Measurements from ENCODE around the gene RASIP1. TPM values are rescaled to one million over a fixed set of nuclear protein-coding genes. Genes with fewer than 3 reads are reported as not detected.

RASIP1 gene
- total and polyA plus RNA-seq, 11 donors: 10.0 to 28.1 (median 15.3) TPM

DNA sequence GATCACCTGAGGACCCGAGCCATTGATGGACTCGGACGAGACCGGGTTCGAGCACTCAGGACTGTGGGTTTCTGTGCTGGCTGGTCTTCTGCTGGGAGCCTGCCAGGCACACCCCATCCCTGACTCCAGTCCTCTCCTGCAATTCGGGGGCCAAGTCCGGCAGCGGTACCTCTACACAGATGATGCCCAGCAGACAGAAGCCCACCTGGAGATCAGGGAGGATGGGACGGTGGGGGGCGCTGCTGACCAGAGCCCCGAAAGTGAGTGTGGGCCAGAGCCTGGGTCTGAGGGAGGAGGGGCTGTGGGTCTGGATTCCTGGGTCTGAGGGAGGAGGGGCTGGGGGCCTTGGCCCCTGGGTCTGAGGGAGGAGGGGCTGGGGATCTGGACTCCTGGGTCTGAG lies 15.8 kb upstream of the RASIP1 start:
- Histone ChIP-seq H3K9me3 (no peaks in the 10 kb centered on the region), H3K4me1 (peaks cover 0 to 33% (median 16%) of the 10 kb centered on the region in 12 donors), H3K27me3 (peaks cover 0 to 27% (median 6%) of the 10 kb centered on the region in 9 donors), H3K27ac (no peak overlapping the region), H3K36me3 (no peaks in the 10 kb centered on the region), H3K4me3 (no peak overlapping the region)
- 91 to 96% (median 94%) methylated on average over 7 to 11 of the region's 11 CpGs for WGBS, 4 donors
- intact Hi-C loops (cut with DNase I): no loop called here
- DNase-seq (no peak), ATAC-seq (no peak)
- no peak for TF ChIP-seq POLR2A (IDR thresholded peaks at IDR 0.05)
- TF ChIP-seq, protein P1, sequence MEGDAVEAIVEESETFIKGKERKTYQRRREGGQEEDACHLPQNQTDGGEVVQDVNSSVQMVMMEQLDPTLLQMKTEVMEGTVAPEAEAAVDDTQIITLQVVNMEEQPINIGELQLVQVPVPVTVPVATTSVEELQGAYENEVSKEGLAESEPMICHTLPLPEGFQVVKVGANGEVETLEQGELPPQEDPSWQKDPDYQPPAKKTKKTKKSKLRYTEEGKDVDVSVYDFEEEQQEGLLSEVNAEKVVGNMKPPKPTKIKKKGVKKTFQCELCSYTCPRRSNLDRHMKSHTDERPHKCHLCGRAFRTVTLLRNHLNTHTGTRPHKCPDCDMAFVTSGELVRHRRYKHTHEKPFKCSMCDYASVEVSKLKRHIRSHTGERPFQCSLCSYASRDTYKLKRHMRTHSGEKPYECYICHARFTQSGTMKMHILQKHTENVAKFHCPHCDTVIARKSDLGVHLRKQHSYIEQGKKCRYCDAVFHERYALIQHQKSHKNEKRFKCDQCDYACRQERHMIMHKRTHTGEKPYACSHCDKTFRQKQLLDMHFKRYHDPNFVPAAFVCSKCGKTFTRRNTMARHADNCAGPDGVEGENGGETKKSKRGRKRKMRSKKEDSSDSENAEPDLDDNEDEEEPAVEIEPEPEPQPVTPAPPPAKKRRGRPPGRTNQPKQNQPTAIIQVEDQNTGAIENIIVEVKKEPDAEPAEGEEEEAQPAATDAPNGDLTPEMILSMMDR (IDR thresholded peaks at IDR 0.05): no peak

DNA sequence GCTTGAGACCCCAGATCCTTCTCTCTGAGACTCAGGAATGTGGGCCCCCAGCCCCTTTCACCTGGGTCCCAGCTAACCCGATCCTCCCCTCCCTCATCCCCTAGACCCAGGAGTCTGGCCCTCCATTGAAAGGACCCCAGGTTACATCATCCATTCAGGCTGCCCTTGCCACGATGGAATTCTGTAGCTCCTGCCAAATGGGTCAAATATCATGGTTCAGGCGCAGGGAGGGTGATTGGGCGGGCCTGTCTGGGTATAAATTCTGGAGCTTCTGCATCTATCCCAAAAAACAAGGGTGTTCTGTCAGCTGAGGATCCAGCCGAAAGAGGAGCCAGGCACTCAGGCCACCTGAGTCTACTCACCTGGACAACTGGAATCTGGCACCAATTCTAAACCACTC lies 15.4 kb upstream of the RASIP1 start:
- intact Hi-C loops (cut with DNase I): no loop called here
- Histone ChIP-seq H3K4me3 (no peak overlapping the region), H3K27me3 (peaks cover 0 to 27% (median 6%) of the 10 kb centered on the region in 9 donors), H3K9me3 (no peaks in the 10 kb centered on the region), H3K27ac (no peak overlapping the region), H3K4me1 (peaks cover 0 to 30% (median 17%) of the 10 kb centered on the region in 12 donors), H3K36me3 (no peaks in the 10 kb centered on the region)
- 49 to 82% (median 71%) methylated on average over 3 to 5 of the region's 5 CpGs for WGBS, 4 donors
- no peak for TF ChIP-seq POLR2A (IDR thresholded peaks at IDR 0.05)
- TF ChIP-seq, protein P1 (IDR thresholded peaks at IDR 0.05): no peak
- ATAC-seq (no peak), DNase-seq (no peak)

DNA sequence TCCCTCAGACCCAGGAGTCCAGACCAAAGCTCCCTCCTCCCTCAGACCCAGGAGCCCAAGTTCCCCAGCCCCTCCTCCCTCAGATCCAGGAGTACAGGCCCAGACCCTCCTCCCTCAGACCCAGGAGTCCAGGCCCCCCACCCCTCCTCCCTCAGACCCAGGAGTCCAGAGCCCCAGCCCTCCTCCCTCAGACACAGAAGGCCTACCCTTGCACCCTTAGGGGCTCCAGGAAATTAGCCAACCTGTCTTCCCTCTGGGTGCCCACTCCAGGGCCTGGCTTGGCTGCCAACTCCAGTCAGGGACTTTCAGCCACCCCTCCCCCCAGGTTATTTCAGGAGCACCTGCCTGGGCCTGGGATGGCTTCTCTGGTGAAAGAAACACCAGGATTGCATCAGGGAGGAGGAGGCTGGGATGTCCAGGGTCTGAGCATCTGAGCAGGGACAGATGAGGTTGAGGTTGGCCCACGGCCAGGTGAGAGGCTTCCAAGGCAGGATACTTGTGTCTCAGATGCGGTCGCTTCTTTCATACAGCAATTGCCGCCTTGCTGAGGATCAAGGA lies 14.8 kb upstream of the RASIP1 start, which contains the start of gene FGF21:
Gene FGF21, plus strand, starts transcription at position 441 of the 558 bp plus-strand sequence. CDS start 713 bp downstream, outside the sequence.
- DNase-seq (peak in 2 of 5 donors; percentile 29 to 39), ATAC-seq (no peak)
- peaks cover 0 to 28% (median 6%) of the 10 kb centered on the region in 9 donors for H3K27me3 ChIP-seq
- H3K4me3 ChIP-seq: no peak within 1 kb of the TSS
- intact Hi-C loops (cut with DNase I): no loop called here
- peaks cover 0 to 4% (median 0%) of the 10 kb centered on the region in 9 donors for H3K36me3 ChIP-seq
- peak within 1 kb of the TSS in 1 of 12 donors; percentile 83 for H3K27ac ChIP-seq
- H3K9me3 ChIP-seq: no peaks in the 10 kb centered on the region
- no peak for TF ChIP-seq POLR2A (IDR thresholded peaks at IDR 0.05)
- TF ChIP-seq, protein P1 (IDR thresholded peaks at IDR 0.05): no peak
- WGBS, 4 donors: 77 to 95% (median 85%) methylated on average over 3 to 4 of the region's 4 CpGs
- peaks cover 0 to 27% (median 18%) of the 10 kb centered on the region in 12 donors for H3K4me1 ChIP-seq

DNA sequence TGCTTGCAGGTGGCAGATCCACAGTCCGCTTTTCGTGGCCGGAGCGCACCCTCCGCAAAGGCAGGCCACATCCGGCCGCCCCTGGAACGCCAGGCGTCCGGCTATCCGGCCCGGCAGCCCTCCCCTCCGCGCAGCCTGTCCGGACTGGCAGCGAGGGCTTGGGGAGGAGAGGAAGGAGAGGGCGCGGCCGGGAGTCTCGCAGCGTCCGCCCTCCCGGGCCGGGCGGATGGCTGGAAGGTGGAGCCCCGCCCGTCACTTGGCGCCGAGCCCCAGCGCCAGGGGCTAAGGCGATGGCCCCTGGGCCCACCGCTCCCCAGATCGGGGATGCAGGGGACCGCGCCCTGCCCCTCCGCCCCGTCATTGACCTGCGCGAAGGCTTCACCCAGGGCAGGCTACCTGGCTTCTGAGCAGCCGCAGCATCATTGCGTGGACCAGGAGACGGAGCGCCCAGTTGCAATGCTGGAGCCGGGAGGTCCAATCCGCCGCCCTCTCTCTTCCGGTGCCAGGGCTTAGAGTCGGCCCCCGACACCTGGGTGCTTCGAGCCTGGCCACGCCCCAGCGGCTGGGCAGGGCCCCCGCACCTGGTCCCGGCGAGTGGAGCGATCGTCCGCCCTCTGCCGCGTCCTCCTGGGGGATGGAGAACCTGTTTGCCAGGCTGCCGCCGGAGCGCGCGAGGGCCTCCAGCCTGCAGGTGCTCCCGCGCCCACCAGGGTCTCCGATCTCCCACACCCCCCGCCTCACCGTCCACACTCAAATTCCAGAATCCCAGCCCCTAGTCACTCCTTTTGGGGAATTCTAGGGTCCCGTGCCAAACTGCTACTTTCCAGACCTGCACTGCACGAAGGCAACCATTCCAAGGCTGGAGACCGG lies 12.3 kb upstream of the RASIP1 start, which contains the start of gene FUT1:
Gene FUT1, minus strand, starts transcription at position 146 of the 870 bp plus-strand sequence. CDS start 1,360 bp downstream, outside the sequence.
- Histone ChIP-seq H3K27me3 (peaks cover 0 to 28% (median 6%) of the 10 kb centered on the region in 9 donors), H3K36me3 (peaks cover 0 to 5% (median 0%) of the 10 kb centered on the region in 9 donors), H3K4me3 (peak within 1 kb of the TSS; percentile 22 to 70 (median 60)), H3K9me3 (no peaks in the 10 kb centered on the region), H3K27ac (peak within 1 kb of the TSS; percentile 55 to 93 (median 84)), H3K4me1 (peaks cover 0 to 24% (median 17%) of the 10 kb centered on the region in 12 donors)
- peak; percentile 81 to 91 (median 88) for ATAC-seq
- 2 to 8% (median 3%) methylated on average over 8 to 73 of the region's 73 CpGs for WGBS, 4 donors
- intact Hi-C loops (cut with DNase I): no loop called here
- TF ChIP-seq, protein P1 (IDR thresholded peaks at IDR 0.05): no peak
- peak in 1 of 2 donors; percentile 45 for TF ChIP-seq POLR2A (IDR thresholded peaks at IDR 0.05)
- DNase-seq: peak; percentile 79 to 88 (median 84)

Data from heart left ventricle (tissue), 16 donors.